Gastroesophageal sphincter (tissue), 3 donors: ENCODE data around the gene FOXO6.

Source experiments
- CTCF ChIP-seq, 4 experiments: fragments of 200-600 bp in 2 of 4; fragments of 450-650 bp in 2 of 4; sonication (generic) in 1 of 4; IDR thresholded peaks; one replicate each; pipeline ENCODE4 v1.5.1; 2017 to 2019; ENCODE audit warnings: antibody characterized with exemption in 4 of 4, mild to moderate bottlenecking in 2 of 4, moderate library complexity in 2 of 4
- POLR2A ChIP-seq, 2 donors: fragments of 450-650 bp; IDR thresholded peaks; one replicate each; pipeline ENCODE4 v1.6.1; 2017; ENCODE audit warnings: antibody characterized with exemption in 2 of 2, mild to moderate bottlenecking in 2 of 2, moderate library complexity in 1 of 2

GRCh38 chr1:41323243-41323642 is 38.0 kb upstream of the FOXO6 start:
- TF ChIP-seq POLR2A (IDR thresholded peaks at IDR 0.05) (no peak), CTCF (IDR thresholded peaks at IDR 0.05) (no peak)
